Fibroblast of skin of abdomen (primary cell): Measurements from ENCODE around the gene NPLOC4.
"Not testable (repeated sequence)": the region's sequence is repeated elsewhere in the genome, so short reads cannot be mapped to it uniquely, and the experiment has no call there.

ENCODE experiments used
- DNase-seq: peaks from one replicate; pipeline ENCODE4 v3.0.0-alpha.2; 2013

Gene NPLOC4

GRCh38 chr17:81631482-81631881 lies 5.4 kb downstream of the NPLOC4 start:
- DNase-seq = no peak

- DNase-seq = no peak
Measured at GRCh38 chr17:81630274-81630673, 6.6 kb downstream of the NPLOC4 start.

GRCh38 chr17:81621494-81622130 lies 15.3 kb downstream of the NPLOC4 start:
- DNase-seq = no peak

GRCh38 chr17:81618307-81618706 lies 18.6 kb downstream of the NPLOC4 start:
- not testable (repeated sequence) for DNase-seq

GRCh38 chr17:81616877-81617276 lies 20.0 kb downstream of the NPLOC4 start:
- DNase-seq = no peak

GRCh38 chr17:81615401-81615930 lies 21.4 kb downstream of the NPLOC4 start:
- DNase-seq = no peak

- no peak for DNase-seq
Measured at GRCh38 chr17:81612172-81612970, 24.5 kb downstream of the NPLOC4 start.

- no peak for DNase-seq
Measured at GRCh38 chr17:81609541-81610311, 27.2 kb downstream of the NPLOC4 start.

- no peak for DNase-seq
Measured at GRCh38 chr17:81608605-81609004, 28.3 kb downstream of the NPLOC4 start.

GRCh38 chr17:81608082-81608481 lies 28.8 kb downstream of the NPLOC4 start:
- no peak for DNase-seq

- DNase-seq = peak; percentile 29
Measured at GRCh38 chr17:81607431-81607830, 29.5 kb downstream of the NPLOC4 start.

- DNase-seq = no peak
Measured at GRCh38 chr17:81603846-81604610, 32.9 kb downstream of the NPLOC4 start.

GRCh38 chr17:81601525-81602120 lies 35.3 kb downstream of the NPLOC4 start:
- DNase-seq = peak; percentile 80

GRCh38 chr17:81599719-81600486 lies 37.0 kb downstream of the NPLOC4 start:
- DNase-seq = peak; percentile 82

- no peak for DNase-seq
Measured at GRCh38 chr17:81593105-81593871, 43.6 kb downstream of the NPLOC4 start.

GRCh38 chr17:81591971-81592370 lies 44.9 kb downstream of the NPLOC4 start:
- DNase-seq = no peak

- no peak for DNase-seq
Measured at GRCh38 chr17:81590121-81590520, 46.8 kb downstream of the NPLOC4 start.

GRCh38 chr17:81589612-81590011 lies 47.3 kb downstream of the NPLOC4 start:
- no peak for DNase-seq

GRCh38 chr17:81586096-81586495 lies 50.8 kb downstream of the NPLOC4 start:
- DNase-seq = peak; percentile 34

- DNase-seq = not testable (repeated sequence)
Measured at GRCh38 chr17:81584771-81585170, 52.1 kb downstream of the NPLOC4 start.
